ENCODE measurements around the gene E2F4.

DNA sequence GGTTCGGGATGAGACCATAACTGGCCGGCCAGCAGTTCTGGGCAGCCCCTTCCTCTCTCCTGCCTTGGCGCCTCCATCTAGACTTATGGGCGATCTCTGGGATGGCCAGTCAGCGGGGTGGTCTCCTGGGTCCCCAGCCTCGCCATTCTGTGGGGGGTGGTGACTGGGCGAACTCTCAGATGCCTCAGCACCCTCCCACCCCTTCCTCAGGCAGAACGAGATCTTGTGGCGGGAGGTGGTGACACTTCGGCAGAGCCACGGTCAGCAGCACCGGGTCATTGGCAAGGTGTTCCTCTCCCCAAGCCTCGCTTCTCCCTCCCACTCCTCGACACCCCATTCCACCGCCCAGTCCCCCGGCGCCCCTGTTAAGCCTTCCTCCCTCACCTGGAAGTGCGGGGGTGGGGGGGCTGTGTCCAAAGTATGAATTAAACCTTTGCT lies 25.8 kb upstream of the E2F4 start:
- TF ChIP-seq POLR2AphosphoS5 (IDR thresholded peaks at IDR 0.05) = no peak
- TF ChIP-seq, protein P1, sequence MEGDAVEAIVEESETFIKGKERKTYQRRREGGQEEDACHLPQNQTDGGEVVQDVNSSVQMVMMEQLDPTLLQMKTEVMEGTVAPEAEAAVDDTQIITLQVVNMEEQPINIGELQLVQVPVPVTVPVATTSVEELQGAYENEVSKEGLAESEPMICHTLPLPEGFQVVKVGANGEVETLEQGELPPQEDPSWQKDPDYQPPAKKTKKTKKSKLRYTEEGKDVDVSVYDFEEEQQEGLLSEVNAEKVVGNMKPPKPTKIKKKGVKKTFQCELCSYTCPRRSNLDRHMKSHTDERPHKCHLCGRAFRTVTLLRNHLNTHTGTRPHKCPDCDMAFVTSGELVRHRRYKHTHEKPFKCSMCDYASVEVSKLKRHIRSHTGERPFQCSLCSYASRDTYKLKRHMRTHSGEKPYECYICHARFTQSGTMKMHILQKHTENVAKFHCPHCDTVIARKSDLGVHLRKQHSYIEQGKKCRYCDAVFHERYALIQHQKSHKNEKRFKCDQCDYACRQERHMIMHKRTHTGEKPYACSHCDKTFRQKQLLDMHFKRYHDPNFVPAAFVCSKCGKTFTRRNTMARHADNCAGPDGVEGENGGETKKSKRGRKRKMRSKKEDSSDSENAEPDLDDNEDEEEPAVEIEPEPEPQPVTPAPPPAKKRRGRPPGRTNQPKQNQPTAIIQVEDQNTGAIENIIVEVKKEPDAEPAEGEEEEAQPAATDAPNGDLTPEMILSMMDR (IDR thresholded peaks at IDR 0.05 in 8 of 11, conservative IDR thresholded peaks at IDR 0.05 in 3 of 11) = no peak
- no peak for TF ChIP-seq POLR2A (IDR thresholded peaks at IDR 0.05)

Data from spleen (tissue), 7 donors.